GM21360 (cell line): ENCODE measurements around the gene ESAM.
"Not testable (repeated sequence)": the region's sequence is repeated elsewhere in the genome, so short reads cannot be mapped to it uniquely, and the experiment has no call there.

ENCODE experiments used
- ATAC-seq: cut with Tn5 transposase; IDR thresholded peaks from one replicate; pipeline ENCODE4 v1.9.1; 2021; ENCODE audit warnings: mild to moderate bottlenecking, moderate library complexity; ENCODE audit not compliant: unreplicated experiment

The ESAM gene

GRCh38 chr11:124776865-124777645 lies 15.0 kb upstream of the ESAM start:
- no peak for ATAC-seq

- ATAC-seq = not testable (repeated sequence)
Measured at GRCh38 chr11:124770959-124771358, 8.9 kb upstream of the ESAM start.

- no peak for ATAC-seq
Measured at GRCh38 chr11:124769806-124770774, 8.0 kb upstream of the ESAM start.

GRCh38 chr11:124768914-124769313 lies 6.8 kb upstream of the ESAM start:
- no peak for ATAC-seq

GRCh38 chr11:124766156-124766555 lies 4.1 kb upstream of the ESAM start:
- no peak for ATAC-seq

- ATAC-seq = peak; percentile 19
Measured at GRCh38 chr11:124763156-124763947, 1.3 kb upstream of the ESAM start.

- peak; percentile 11 for ATAC-seq
Measured at GRCh38 chr11:124762624-124763155, 600 bp upstream of the ESAM start.

- no peak for ATAC-seq
Measured at GRCh38 chr11:124761301-124762104, 587 bp downstream of the ESAM start.

- no peak for ATAC-seq
Measured at GRCh38 chr11:124760806-124761205, 1.3 kb downstream of the ESAM start.

- peak; percentile 17 for ATAC-seq
Measured at GRCh38 chr11:124760205-124760652, 1.9 kb downstream of the ESAM start.

GRCh38 chr11:124759266-124760204 lies 2.6 kb downstream of the ESAM start:
- ATAC-seq = no peak

- ATAC-seq = peak; percentile 50
Measured at GRCh38 chr11:124758355-124759265, 3.5 kb downstream of the ESAM start.

- ATAC-seq = no peak
Measured at GRCh38 chr11:124757320-124757719, 4.8 kb downstream of the ESAM start.

GRCh38 chr11:124756753-124757227 lies 5.3 kb downstream of the ESAM start:
- ATAC-seq = no peak

GRCh38 chr11:124756033-124756752 lies 5.9 kb downstream of the ESAM start:
- ATAC-seq = no peak

GRCh38 chr11:124754710-124755109 lies 7.4 kb downstream of the ESAM start:
- ATAC-seq = no peak

GRCh38 chr11:124754309-124754708 lies 7.8 kb downstream of the ESAM start:
- no peak for ATAC-seq
